Muscle layer of colon (tissue), 2 donors: ENCODE measurements around the gene SMARCA4.

Experiments
- H3K27ac ChIP-seq: one replicate; pipeline ENCODE4 v1.7.0; 2013; ENCODE audit warnings: low read depth, mild to moderate bottlenecking, low read length, moderate library complexity
- H3K27me3 ChIP-seq, 2 donors: one replicate each; pipeline ENCODE4 v1.7.0; 2013; ENCODE audit warnings: low read length in 2 of 2, mild to moderate bottlenecking in 2 of 2; ENCODE audit not compliant: insufficient read depth in 2 of 2, control insufficient read depth in 1 of 2
- H3K36me3 ChIP-seq: one replicate; pipeline ENCODE4 v1.7.0; 2013; ENCODE audit warnings: mild to moderate bottlenecking, low read length; ENCODE audit not compliant: insufficient read depth
- H3K4me1 ChIP-seq: one replicate; pipeline ENCODE4 v1.7.0; 2013; ENCODE audit warnings: mild to moderate bottlenecking, low read length; ENCODE audit not compliant: insufficient read depth
- H3K4me3 ChIP-seq, 2 donors: one replicate each; pipeline ENCODE4 v1.7.0; 2013; ENCODE audit warnings: low read length in 2 of 2, low read depth in 1 of 2, mild to moderate bottlenecking in 1 of 2, moderate library complexity in 1 of 2
- H3K9ac ChIP-seq: one replicate; pipeline ENCODE4 v1.7.0; 2013; ENCODE audit warnings: low read length
- H3K9me3 ChIP-seq: one replicate; pipeline ENCODE4 v1.7.0; 2013; ENCODE audit warnings: mild to moderate bottlenecking, low read length
- donor health status: abdominal sarcoma.
- donor health status: Adenocarcinoma of cecum.

SMARCA4 gene

DNA sequence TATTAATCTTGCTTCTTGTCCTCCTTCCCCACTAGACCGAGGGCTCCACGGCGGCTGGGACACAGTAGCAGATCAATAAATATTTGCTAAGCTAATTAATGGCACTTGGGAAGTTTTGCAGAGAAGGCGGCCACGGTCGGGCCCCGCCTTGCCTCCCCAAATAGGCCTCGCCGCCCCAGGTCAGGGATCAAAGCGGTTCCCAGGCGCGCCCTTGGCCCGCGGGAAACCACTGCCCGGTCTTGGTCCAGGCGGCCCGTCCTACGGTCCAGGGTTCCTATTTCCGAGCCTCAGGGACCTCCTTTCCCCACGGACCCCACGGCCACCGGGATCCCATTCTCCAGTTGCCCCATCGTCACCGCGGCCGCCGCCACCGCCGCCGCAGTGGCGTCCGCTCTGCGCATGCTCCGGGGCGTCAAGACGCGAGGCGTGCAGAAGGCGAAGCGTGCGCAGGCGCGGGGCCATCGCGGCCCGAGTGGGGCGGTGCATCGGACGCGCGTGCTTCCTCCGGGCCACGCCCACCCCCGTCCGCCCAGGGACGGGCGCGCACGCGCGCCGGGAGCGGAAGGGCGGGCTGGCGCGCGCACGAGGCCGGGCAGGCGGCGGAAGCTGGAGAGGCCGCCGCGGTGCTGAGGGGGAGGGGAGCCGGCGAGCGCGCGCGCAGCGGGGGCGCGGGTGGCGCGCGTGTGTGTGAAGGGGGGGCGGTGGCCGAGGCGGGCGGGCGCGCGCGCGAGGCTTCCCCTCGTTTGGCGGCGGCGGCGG is at the start of gene SMARCA4:
Gene SMARCA4 (plus strand): TSS at position 717 of the 759 bp plus-strand sequence. CDS start 23,122 bp downstream, outside the sequence.
- Histone ChIP-seq H3K4me1 (peaks cover 12% of the 10 kb centered on the region), H3K27ac (peak within 1 kb of the TSS; percentile 87), H3K9me3 (no peaks in the 10 kb centered on the region), H3K27me3 (no peaks in the 10 kb centered on the region), H3K4me3 (peak within 1 kb of the TSS; percentile 85 to 87), H3K9ac (peak within 1 kb of the TSS; percentile 77), H3K36me3 (no peaks in the 10 kb centered on the region)

GRCh38 chr19:10911579-10912363 is 49.1 kb upstream of the SMARCA4 start:
- no peaks in the 10 kb centered on the region for H3K9me3 ChIP-seq
- peaks cover 62% of the 10 kb centered on the region for H3K36me3 ChIP-seq
- no peak overlapping the region for H3K27ac ChIP-seq
- H3K27me3 ChIP-seq, result no peaks in the 10 kb centered on the region
- no peaks in the 10 kb centered on the region for H3K4me1 ChIP-seq
- no peak overlapping the region for H3K9ac ChIP-seq
- H3K4me3 ChIP-seq, result no peak overlapping the region

DNA sequence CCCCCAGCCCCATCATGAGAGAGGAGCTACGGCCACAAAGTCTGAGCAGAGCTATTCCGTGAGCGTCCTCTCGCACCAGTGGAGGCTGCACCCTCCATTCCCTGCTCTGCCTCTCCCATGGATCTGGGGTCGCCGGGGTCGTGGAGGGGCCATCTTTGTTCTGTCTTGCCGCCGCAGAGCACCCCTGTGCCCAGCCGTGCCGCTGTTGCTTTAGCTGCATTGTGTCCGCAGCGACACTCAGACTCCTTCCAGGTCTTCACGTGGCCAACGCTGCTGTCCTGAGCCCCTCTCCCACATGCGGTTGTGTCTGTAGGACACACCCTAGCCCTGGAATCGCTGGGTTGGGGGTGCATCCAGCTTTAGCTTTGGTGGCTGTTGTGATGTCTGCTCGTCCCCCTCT is 48.2 kb upstream of the SMARCA4 start:
- H3K4me1 ChIP-seq, result no peaks in the 10 kb centered on the region
- H3K9me3 ChIP-seq, result no peaks in the 10 kb centered on the region
- H3K27me3 ChIP-seq, result no peaks in the 10 kb centered on the region
- no peak overlapping the region for H3K27ac ChIP-seq
- H3K36me3 ChIP-seq, result peaks cover 61% of the 10 kb centered on the region
- H3K9ac ChIP-seq, result no peak overlapping the region
- H3K4me3 ChIP-seq, result no peak overlapping the region

DNA sequence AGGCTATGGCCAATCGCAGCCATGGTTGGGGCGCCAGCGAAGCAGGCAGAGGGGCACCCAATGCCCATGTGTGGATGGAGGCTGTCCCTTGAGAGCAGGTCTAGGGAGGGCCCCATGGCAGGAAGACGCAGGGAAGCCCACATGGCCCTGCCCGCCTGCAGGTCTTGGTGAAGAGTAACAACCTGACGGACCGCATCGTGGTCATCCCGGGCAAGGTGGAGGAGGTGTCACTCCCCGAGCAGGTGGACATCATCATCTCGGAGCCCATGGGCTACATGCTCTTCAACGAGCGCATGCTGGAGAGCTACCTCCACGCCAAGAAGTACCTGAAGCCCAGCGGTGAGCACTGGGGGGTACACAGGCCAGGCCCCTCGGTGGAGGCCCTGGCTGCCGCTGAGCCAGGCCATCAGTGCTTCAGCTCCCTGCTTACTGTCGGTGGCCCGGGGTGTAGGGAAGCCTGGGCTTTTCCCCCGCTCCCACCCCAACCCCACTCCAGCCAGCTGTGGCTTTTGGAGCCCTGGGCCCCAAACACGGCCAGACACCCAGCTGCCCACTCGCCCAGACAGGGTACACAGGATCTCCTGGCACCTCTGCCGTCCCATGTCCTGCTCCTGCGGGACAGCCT is 47.0 kb upstream of the SMARCA4 start:
- Histone ChIP-seq H3K36me3 (peaks cover 60% of the 10 kb centered on the region), H3K9me3 (no peaks in the 10 kb centered on the region), H3K9ac (no peak overlapping the region), H3K4me1 (no peaks in the 10 kb centered on the region), H3K27ac (no peak overlapping the region), H3K27me3 (no peaks in the 10 kb centered on the region), H3K4me3 (no peak overlapping the region)

GRCh38 chr19:10915130-10916091 is 45.4 kb upstream of the SMARCA4 start:
- Histone ChIP-seq H3K4me1 (no peaks in the 10 kb centered on the region), H3K9me3 (no peaks in the 10 kb centered on the region), H3K27me3 (no peaks in the 10 kb centered on the region), H3K27ac (no peak overlapping the region), H3K9ac (no peak overlapping the region), H3K4me3 (no peak overlapping the region), H3K36me3 (peaks cover 63% of the 10 kb centered on the region)

GRCh38 chr19:10916602-10917001 is 44.2 kb upstream of the SMARCA4 start:
- no peaks in the 10 kb centered on the region for H3K4me1 ChIP-seq

GRCh38 chr19:10918359-10918758 is 42.5 kb upstream of the SMARCA4 start:
- peaks cover 47% of the 10 kb centered on the region for H3K36me3 ChIP-seq
- no peak overlapping the region for H3K4me3 ChIP-seq
- H3K9me3 ChIP-seq, result no peaks in the 10 kb centered on the region
- no peaks in the 10 kb centered on the region for H3K27me3 ChIP-seq
- no peaks in the 10 kb centered on the region for H3K4me1 ChIP-seq
- no peak overlapping the region for H3K27ac ChIP-seq
- H3K9ac ChIP-seq, result no peak overlapping the region

More at GRCh38 chr19:10916602-10917001, 44.2 kb upstream of the SMARCA4 start:
- Histone ChIP-seq H3K27me3 (no peaks in the 10 kb centered on the region), H3K9me3 (no peaks in the 10 kb centered on the region), H3K27ac (no peak overlapping the region), H3K36me3 (peaks cover 55% of the 10 kb centered on the region), H3K4me3 (no peak overlapping the region), H3K9ac (no peak overlapping the region)

GRCh38 chr19:10919352-10920287 is 41.2 kb upstream of the SMARCA4 start:
- H3K36me3 ChIP-seq, result peaks cover 48% of the 10 kb centered on the region
- no peak overlapping the region for H3K4me3 ChIP-seq
- H3K27ac ChIP-seq, result no peak overlapping the region
- no peaks in the 10 kb centered on the region for H3K4me1 ChIP-seq
- H3K9me3 ChIP-seq, result no peaks in the 10 kb centered on the region
- H3K9ac ChIP-seq, result no peak overlapping the region
- H3K27me3 ChIP-seq, result no peaks in the 10 kb centered on the region

GRCh38 chr19:10920288-10920655 is 40.6 kb upstream of the SMARCA4 start:
- no peak overlapping the region for H3K27ac ChIP-seq
- H3K36me3 ChIP-seq, result peaks cover 48% of the 10 kb centered on the region
- H3K4me1 ChIP-seq, result no peaks in the 10 kb centered on the region
- H3K9me3 ChIP-seq, result no peaks in the 10 kb centered on the region
- H3K27me3 ChIP-seq, result no peaks in the 10 kb centered on the region
- H3K9ac ChIP-seq, result no peak overlapping the region
- no peak overlapping the region for H3K4me3 ChIP-seq

DNA sequence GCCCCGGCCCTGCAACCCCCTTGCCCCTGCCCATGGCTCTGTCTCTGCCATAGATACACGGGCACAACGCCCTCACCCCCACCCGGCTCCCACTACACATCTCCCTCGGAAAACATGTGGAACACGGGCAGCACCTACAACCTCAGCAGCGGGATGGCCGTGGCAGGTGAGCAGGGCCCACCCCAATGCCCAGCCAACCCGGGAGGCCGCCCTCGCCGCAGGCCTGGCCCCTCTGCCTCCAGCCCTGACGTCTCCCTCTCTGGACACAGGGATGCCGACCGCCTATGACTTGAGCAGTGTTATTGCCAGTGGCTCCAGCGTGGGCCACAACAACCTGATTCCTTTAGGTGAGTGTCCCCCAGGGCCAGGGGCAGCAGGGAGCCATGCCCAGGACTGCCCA is 40.0 kb upstream of the SMARCA4 start:
- no peak overlapping the region for H3K9ac ChIP-seq
- no peaks in the 10 kb centered on the region for H3K27me3 ChIP-seq
- H3K27ac ChIP-seq, result no peak overlapping the region
- no peak overlapping the region for H3K4me3 ChIP-seq
- no peaks in the 10 kb centered on the region for H3K4me1 ChIP-seq
- no peaks in the 10 kb centered on the region for H3K9me3 ChIP-seq
- peaks cover 47% of the 10 kb centered on the region for H3K36me3 ChIP-seq
